ENCODE measurements around the gene INTS4.
"Not testable (repeated sequence)": the region's sequence is repeated elsewhere in the genome, so short reads cannot be mapped to it uniquely, and the experiment has no call there.

Gene INTS4, protein sequence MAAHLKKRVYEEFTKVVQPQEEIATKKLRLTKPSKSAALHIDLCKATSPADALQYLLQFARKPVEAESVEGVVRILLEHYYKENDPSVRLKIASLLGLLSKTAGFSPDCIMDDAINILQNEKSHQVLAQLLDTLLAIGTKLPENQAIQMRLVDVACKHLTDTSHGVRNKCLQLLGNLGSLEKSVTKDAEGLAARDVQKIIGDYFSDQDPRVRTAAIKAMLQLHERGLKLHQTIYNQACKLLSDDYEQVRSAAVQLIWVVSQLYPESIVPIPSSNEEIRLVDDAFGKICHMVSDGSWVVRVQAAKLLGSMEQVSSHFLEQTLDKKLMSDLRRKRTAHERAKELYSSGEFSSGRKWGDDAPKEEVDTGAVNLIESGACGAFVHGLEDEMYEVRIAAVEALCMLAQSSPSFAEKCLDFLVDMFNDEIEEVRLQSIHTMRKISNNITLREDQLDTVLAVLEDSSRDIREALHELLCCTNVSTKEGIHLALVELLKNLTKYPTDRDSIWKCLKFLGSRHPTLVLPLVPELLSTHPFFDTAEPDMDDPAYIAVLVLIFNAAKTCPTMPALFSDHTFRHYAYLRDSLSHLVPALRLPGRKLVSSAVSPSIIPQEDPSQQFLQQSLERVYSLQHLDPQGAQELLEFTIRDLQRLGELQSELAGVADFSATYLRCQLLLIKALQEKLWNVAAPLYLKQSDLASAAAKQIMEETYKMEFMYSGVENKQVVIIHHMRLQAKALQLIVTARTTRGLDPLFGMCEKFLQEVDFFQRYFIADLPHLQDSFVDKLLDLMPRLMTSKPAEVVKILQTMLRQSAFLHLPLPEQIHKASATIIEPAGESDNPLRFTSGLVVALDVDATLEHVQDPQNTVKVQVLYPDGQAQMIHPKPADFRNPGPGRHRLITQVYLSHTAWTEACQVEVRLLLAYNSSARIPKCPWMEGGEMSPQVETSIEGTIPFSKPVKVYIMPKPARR

DNA sequence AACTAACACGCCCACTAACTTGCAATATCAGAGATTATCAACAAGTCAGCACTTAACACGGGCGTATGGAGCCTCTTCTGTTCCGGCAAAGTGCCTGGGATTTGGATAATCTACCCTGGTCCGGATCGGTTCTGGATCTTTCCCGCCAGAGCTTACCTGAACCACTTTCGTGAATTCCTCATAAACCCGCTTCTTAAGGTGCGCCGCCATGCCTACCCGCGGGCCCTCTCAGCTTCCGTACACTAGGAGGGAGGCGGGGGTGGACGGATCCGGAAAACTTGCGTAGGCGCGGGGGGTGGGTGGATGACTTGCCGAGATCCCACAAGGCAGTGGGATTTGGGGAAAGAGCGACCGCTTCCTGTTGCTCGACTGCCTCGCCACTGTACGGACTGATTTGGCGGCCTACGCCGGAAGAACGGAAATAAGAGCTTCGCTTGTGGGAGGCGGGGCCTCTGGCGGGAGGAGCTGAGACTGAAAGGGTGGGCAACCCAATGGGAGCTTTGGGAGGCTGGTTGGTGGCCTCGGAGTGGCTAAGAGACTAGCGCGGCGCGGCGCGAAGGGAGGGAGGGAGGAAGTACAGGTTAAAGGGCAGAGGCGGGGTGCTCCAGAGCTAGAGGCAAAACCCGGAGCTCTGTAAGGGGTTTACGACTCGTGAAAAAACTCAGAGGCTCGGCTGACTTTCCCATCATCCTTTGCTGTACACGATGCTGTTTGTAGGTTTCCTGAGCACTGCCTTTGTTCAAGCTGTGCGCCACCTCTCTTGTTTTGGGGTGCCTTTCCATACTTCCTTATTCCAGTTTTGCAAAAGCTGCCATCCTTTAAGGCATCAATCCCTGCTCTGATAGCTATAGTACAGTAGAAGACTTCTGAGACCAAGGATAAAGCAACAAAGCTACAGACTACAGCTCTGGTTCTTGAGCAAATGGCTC is at the start of gene INTS4:
TSS of gene INTS4 (minus strand) at position 235 of the 929 bp plus-strand sequence. CDS start at position 210, 25 bp downstream.
- peak; percentile 100 for DNase-seq

DNA sequence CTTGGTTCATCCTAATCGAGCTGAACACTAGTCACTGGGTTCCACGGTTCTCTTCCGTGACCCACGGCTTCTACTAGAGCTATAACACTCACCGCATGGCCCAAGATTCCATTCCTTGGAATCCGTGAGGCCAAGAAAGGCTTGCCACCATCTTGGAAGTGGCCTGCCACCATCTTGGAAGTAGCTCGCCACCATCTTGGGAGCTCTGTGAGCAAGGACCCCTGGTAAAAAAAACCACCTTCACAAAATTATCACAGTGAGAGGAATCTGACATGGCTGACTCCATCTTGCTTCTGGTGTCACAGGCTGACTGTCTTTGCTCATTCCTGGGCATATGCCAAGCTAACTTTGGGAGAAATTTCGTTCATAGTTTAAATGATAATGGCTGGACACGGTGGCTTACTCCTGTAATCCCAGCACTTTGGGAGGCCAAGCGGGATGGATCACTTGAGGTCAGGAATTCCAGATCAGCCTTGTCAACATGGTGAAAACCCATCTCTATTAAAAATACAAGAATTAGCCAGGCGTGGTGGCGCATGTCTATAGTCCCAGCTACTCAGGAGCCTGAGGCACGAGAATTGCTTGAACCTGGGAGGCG is 47.5 kb upstream of the INTS4 start:
- DNase-seq = no peak

DNA sequence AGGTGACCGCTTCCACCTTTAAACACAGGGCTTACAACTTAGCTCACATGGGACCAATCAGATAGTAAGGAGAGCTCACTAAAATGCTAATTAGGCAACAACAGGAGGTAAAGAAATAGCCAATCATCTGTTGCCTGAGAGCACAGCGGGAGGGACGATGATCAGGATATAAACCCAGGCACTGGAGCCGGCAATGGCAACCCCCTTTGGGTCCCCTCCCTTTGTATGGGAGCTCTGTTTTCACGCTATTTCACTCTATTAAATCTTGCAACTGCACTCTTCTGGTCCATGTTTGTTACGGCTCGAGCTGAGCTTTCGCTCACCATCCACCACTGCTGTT is 46.9 kb upstream of the INTS4 start:
- not testable (repeated sequence) for DNase-seq

DNA sequence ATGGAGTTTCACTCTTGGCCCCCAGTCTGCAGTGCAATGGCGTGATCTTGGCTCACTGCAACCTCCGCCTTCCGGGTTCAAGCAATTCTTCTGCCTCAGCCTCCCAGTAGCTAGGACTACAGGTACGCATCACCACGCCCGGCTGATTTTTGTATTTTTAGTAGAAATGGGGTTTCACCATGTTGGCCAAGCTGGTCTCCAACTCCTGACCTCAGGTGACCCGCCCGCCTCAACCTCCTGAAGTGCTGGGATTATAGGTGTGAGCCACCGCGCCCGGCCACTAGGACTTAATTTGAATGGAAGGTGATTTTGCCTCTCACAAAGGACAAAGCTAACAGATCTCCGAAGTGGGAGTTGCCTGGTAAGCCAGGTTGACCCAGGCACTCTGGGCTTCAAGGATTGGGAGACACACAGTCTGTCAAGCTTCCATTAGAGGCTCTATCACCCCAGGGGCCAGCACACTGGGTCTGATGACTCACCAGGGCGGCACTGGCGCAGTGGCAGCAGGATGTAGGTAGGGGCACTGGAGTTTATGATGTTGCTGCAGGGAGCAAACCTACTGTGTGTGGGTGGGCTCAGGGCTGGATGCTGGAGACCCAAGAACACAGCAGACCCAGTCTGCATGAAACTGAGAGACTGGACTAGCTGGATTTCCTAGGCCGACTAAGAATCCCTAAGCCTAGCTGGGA is 46.4 kb upstream of the INTS4 start:
- DNase-seq = no peak

DNA sequence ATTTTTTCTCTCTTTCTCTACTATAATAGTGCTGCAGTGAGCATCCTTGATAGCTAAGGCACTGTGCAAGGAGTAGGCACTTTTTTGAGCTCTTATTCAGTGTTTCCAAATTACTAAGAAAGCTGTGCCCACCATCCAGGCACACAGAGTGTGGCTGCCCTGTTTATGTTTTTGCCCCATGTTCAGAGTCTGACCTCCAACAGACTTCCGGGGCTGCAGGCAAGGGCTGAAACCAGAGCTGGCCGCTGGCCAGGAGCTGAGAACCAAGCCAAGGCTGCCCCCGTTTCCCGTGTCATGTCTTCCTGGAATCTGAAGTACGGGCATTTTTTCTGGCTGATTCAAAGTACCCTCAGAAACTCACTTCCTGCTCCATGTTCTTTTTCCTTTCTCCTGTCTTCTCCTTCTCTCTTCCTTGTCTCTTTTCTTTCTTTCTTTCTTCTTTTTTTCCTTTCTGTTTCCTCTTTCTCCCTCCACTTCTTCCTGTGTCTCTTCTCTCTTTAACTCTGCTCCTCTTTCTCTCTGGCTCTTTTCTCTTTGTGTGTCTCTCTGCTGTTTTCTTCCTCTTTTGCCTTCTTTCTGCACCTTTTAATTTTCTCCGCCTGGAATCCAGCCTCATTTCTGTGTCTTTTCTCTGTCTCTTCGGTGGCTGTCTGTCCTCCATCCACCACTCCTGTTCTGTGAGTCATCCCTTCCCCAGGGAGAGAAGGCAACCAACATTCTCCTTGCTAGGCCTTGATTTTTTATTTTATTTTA is 45.6 kb upstream of the INTS4 start:
- no peak for DNase-seq

DNA sequence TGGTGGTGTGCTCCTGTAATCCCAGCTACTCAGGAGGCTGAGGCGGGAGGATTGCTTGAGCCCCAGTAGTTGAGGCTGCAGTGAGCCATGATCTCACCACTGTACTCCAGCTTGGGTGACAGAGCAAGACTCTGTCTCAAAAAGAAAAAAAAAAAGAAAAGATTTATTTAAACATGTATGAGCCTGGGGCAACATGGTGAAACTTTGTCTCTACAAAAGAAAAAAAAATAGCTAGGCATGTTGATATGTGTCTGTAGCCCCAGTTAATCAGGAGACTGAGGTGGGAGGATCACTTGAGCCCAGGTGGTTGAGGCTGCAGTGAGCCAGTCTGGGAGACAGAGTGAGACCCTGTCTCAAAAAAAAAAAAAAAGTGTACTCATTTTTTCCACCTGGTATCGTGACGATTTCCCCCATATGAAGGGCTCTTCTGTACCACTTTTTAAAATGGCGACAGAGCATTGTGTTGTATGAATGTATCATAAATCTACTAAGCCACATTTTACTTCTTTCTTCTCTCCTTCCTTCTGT is 45.0 kb upstream of the INTS4 start:
- DNase-seq = no peak

DNA sequence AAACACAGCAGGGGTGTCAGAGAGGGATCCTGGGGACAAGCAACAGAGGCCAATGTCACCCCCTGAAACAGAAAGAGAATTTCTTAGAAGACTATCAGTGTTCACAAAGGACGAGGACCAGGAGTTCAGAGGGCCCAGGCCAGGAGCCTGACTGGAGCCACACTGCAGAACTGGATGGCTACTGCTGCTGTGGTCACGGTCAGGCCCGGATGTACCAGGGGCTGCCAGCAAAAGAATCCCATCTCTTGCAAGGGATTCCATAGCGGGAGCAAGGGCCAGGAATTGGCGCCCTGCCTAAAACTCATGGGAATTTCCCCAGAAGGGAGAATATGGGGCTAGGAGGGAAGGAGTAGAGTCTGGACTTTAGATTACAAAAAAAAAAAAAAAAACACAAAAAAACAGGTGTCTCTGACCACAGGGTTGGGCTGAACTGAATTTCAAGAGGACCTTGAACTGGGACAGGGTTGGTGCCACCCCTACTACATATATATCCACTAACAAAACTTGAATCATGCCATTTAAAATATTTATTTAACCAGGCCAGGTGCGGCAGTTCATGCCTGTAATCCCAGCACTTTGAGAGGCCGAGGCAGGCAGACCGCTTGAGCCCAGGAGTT is 44.3 kb upstream of the INTS4 start:
- no peak for DNase-seq

DNA sequence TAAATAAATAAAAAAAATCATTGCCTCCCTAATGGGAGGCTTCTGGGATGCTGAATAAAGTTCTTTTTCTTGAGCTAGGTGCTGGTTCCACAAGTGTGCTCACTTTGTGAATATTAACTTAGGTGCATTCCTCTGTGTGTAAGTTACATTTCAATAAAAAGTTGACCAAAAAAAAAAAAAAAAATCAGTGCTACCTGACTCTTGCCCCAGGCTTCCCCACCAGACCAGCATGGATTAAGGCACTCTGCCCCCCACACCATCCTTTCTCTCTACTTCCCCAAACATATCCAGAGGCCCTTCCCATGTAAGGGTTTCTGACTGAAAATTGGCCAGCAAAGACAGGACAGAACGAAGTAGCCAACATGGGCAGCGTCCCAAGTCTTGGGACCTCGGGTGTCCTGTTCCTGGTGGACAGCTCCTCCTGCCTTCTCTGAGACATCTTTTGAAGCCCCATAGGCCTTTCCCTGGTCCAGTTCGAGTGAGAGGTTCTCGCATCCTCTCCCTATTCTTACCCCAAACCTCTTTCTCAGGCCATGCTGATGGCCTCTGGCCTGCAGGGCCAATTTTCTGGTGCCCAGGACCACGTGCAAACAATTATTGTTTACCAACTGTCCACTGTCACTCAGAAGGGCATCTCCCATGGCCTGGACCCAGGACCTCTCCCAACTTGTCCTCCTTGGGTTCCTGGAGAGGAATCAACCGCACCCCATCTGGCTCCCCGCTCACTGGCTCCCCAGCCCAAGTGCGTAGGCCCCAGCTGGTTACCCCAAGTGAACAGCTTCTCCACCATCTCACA is 43.6 kb upstream of the INTS4 start:
- DNase-seq = no peak

DNA sequence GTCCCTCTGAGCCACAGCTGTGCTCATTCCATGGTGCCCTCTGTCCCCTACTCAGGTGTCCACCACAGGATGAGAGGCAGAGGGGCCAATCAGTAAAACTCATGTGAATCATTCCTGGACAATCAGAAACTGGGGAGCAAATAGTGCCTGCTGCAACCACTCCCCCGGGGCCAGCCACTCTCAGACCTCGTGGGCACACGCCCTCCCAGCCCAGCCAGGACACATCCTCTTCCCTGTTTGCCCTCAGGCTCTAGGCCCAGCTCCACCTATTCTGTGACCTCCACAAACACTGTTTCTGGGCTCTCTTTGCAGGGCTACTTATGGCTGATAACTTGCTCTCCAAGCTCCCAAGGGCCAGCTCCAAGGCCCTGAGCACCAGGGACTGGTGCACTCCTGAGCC is 42.6 kb upstream of the INTS4 start:
- DNase-seq = no peak

DNA sequence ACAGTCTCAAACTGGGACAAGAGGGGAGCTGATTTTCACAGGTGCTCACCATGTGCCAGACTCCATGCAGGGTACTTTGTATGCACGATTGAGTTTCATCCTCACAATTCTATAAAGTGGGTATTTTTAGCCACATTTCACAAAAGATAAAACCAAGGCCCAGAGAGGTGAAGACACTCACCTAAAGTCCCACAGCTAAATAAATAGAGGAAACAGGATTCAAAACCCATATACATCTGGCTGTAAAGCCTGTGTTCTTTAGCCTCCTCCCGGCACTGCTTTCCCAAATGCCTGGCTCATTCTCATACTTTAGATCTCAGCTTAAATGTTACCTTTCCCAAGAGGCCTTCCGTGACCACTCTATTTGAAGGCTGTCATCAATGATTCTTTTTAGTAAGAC is 41.8 kb upstream of the INTS4 start:
- DNase-seq = no peak

DNA sequence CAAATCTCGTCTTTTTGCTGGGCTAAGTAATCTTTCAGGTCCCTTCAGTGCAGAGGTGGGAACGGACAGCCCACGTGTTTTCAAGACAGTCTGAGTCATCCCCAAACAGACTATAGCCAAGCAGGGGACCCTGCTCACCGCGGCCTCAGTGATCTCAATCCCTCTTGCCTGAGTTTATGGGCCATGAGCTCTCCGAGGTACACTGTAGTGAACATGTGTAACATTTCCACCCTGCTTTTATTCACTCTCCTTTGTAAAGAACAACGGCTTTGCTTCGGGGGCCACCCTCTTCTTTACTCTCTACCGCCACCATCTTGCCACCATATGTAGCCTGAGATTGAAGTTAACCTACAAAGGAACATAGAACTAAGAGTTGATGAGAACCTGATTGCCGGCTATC is 40.2 kb upstream of the INTS4 start:
- no peak for DNase-seq

DNA sequence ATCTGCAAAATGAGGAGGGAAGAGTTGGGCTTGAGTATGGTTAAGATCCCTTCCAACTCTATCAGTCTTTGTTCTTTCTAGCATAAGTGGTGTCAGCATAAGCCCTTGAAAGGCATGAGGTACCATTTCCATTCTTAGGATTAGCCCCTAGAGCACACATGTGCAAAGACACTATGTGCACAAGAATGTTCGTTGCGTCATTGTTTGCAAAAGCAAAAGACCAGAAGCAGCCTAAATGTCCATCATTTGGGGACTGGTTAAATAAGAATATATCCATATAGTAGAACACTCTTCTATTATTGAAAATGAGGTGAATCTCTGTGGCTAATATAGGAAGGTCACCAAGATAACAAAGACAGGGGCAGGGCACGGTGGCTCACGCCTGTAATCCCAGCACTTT is 38.6 kb upstream of the INTS4 start:
- no peak for DNase-seq

DNA sequence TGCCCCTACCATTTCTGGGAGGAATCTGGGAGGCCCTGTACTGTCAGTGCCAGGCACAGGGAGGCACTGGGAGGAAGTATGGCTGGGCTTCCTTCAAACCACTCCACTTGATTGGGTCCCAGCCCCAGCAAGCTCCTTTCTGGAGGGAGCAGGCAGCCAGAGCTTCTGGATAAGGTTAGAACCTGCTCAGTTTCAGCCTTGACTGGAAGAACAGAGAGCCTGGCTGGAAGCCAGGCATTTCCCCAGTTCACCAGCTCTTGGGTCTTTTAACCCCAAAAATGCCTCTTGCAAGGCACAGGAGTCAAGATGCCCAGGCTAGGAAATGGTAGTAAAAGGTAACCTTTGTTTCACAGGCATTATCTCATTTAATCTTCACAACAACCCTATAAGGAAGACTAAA is 37.6 kb upstream of the INTS4 start:
- DNase-seq = no peak

DNA sequence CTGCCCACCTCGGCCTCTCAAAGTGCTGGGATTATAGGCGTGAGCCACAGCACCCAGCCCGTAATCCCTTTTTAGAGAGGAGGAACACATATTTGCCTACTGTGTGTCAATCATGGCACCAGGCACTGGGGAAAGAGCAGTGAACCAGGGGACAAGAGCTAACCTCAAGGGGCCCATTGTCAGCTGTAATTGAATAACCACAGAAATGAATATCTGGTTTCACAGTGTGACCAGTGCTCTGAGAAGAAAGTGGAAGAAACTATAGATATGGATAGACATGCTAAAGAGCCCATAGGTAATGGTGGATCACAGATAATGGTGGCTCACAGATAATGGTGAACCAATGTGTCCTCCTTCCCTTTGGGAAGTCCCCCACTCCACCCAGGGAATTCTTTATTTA is 37.2 kb upstream of the INTS4 start:
- no peak for DNase-seq

DNA sequence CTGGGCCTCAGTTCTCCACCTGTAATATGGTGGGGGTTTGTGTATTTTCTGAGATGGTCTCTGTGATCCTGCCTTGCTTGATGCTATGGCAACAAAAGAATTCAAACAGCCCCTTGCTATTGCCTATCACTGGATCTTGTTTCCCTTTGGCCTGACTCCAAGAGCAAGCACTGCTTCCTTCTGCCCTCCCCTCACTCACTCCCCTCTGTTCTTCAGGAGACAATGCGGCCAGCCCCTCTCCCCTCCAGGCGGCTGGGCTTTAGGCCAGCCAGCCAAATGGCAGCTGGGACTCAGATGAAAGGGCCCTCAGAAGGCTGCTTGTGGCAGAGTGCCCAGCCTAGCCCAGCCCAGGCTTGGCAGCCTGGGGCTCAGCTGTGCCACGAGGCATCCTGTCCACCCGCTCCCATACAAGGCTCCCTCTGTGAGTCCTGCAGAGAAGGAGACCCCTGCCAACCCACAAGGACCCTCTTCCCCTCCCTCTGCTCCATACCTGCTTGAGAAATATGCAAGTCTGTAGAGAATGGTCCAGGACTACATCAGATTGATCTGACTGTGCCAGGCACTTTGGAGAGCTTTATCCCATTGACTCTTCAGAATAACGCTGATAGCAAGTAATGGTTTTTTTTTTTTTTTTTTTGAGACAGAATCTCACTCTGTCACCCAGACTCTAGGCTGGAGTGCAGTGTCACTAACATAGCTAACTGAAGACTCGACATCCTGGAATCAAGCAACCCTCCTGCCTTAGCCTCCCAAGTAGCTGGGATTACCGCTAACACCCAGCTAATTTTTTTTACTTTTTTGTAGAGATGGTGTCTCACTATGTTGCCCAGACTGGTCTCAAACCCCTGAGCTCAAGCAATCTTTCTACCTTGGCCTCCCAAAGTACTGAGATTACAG is 36.2 kb upstream of the INTS4 start:
- DNase-seq = no peak

DNA sequence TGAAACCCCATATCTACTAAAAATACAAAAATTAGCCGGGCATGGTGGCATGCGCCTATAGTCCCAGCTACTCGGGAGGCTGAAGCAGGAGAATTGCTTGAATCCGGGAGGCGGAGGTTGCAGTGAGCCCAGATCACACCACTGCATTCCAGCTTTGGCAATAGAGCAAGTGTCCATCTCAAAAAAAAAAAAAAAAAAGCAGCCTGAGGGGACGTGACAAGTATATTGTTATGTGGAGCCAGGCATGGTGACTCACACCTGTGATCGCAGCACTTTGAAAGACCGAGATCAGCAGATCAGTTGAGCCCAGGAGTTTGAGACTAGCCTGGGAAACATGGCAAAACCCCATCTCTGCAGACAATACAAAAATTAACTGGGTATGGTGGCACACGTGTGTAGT is 34.0 kb upstream of the INTS4 start:
- not testable (repeated sequence) for DNase-seq

DNA sequence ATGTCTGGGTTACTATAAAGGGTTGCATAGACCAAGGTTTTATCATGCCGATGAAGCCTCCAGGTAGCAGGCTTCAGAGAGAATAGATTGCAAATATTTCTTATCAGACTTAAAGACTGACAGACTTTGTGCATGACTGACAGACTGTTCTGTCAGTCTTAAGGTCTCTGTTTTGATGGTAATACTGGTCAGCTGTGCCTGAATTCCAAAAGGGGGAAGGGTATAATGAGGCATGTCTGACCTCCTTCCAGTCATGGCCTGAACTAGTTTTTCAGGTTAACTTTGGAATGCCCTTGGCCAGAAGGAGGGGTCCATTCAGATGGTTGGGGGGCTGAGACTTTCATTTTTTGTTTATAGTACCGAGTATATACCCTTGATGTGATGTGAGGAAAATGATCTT is 33.3 kb upstream of the INTS4 start:
- no peak for DNase-seq

DNA sequence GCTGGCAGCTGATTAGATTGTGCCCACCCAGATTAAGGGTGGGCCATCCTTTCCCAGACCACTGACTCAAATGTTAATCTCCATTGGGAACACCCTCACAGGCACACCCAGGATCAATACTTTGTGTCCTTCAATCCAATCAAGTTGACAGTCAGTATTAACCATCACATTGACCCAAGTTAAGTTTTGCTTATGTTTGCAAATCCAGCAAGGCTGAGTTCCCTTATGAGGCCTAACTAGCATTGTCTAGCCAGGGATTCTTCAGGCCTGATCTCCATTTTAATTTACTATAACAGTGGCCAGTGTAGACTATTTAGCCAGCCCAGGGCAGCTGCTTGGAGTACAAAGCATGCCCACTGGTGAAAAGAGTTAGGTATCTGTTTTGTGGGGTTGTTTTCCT is 30.9 kb upstream of the INTS4 start:
- DNase-seq = no peak
